ENCODE results near the gene ZNF883. TPM values are rescaled to one million over a fixed set of nuclear protein-coding genes. Genes with fewer than 3 reads are reported as not detected.

Gene ZNF883
- total RNA-seq, 2 experiments from 2014 or later = 1.1 to 1.6 TPM

DNA sequence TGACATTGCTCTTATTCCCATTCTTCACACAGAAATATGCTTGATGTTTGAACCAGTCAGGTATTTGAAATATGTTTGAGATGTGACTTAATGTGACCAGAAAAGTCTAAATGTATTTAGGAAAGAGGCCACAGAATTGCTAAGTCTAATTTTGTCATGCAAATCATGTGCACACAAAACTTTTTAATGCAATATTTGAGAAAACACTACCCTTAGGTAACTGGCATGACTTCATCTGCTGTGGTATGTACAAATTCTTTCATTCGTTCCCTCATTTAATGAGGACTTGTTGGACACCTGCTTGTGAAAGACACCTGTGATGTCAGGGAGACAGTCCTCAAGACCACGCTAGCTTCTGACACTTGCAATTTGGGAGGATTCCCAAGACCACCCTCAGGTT lies 100.3 kb downstream of the ZNF883 start:
- Mint-ChIP-seq H3K4me3 (no peak overlapping the region), H3K27ac (no peak overlapping the region), H3K36me3 (ENCODE audit: low read depth) (no peaks in the 10 kb centered on the region), H3K27me3 (peaks cover 7% of the 10 kb centered on the region), H3K4me1 (ENCODE audit: low read depth) (no peaks in the 10 kb centered on the region), H3K9me3 (no peaks in the 10 kb centered on the region)
- TF ChIP-seq, protein P1, sequence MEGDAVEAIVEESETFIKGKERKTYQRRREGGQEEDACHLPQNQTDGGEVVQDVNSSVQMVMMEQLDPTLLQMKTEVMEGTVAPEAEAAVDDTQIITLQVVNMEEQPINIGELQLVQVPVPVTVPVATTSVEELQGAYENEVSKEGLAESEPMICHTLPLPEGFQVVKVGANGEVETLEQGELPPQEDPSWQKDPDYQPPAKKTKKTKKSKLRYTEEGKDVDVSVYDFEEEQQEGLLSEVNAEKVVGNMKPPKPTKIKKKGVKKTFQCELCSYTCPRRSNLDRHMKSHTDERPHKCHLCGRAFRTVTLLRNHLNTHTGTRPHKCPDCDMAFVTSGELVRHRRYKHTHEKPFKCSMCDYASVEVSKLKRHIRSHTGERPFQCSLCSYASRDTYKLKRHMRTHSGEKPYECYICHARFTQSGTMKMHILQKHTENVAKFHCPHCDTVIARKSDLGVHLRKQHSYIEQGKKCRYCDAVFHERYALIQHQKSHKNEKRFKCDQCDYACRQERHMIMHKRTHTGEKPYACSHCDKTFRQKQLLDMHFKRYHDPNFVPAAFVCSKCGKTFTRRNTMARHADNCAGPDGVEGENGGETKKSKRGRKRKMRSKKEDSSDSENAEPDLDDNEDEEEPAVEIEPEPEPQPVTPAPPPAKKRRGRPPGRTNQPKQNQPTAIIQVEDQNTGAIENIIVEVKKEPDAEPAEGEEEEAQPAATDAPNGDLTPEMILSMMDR (IDR thresholded peaks at IDR 0.05) = no peak
- intact Hi-C loops (cut with micrococcal nuclease) = no loop called here
- DNase-seq = no peak
- ATAC-seq = no peak
- POLR2A ChIA-PET = no interaction called here
- CTCF ChIA-PET = interaction anchor here (0.8 kb wide), 1 partner anchor 9 kb away, joined by 5 read pairs; no protein-coding TSS in a partner anchor

Other genes starting within 250 kb of the ZNF883 start
- gene SLC46A2, start 121.3 kb downstream of the ZNF883 start, total RNA-seq = not detected
- 1 to 10 TPM; 1.3 to 1.4 TPM for gene ZFP37, start 44.5 kb upstream of the ZNF883 start, total RNA-seq
- gene SLC31A2, start 138.8 kb upstream of the ZNF883 start, total RNA-seq = 1 to 10 TPM; 1.6 to 3.4 TPM
- gene FKBP15, start 209.1 kb upstream of the ZNF883 start, total RNA-seq = 10 to 100 TPM; 32.5 to 33.7 TPM
- gene SLC31A1, start 209.4 kb upstream of the ZNF883 start, total RNA-seq = 10 to 100 TPM; 18.3 to 19.2 TPM

Measured in activated CD8-positive, alpha-beta T cell treated with anti-CD3 and anti-CD28 coated beads for 36 hours (primary cell).